Heart left ventricle (tissue), 13 donors: ENCODE results near the gene LPAR3.

Source experiments
- POLR2A ChIP-seq, 2 donors: fragments of 450-650 bp; IDR thresholded peaks; one replicate each; pipeline ENCODE4 v1.6.1; 2017; ENCODE audit warnings: antibody characterized with exemption in 2 of 2, mild to moderate bottlenecking in 2 of 2, moderate library complexity in 2 of 2
- TF ChIP-seq, protein P1 (sequence below), 12 donors: fragments of 200-600 bp; sonication (generic) in 4 of 12; IDR thresholded peaks; one replicate each; pipeline versions ENCODE4 v1.5.0 to v1.8.0; 2018 to 2022; ENCODE audit warnings: antibody characterized with exemption in 12 of 12, mild to moderate bottlenecking in 5 of 12
- donor health status: ischemic (EF 13 %, LVEDD 7.1; RV severe dilation, severe dysfunction).
- donor health status: DM: no; HTN: yes; CAD: no.
- donor health status: DM: no; HTN: no; CAD: no.
- donor health status: ischemic (EF 25% LVEDD 6.9; RV normal size, moderate dysfunction).
- donor health status: ischemic (EF 25% LVEDD 5.7; RV mildly dilated, moderate dysfunction).
- donor health status: ischemic (EF 35%, LVEDD 5.7; RV mildly dilated, moderate dysfunction).
- donor health status: nonischemic (EF 11% LVEDD 7.7; RV severe dilation, severe dysfunction).
- donor health status: DM: yes; HTN: yes; CAD: no.
- donor health status: PGD.
- donor health status: ischemic (EF 29% LVEDD 5.4; RV normal size, mild dysfunction).
- donor health status: nonischemic (EF 23%, LVEDD 6.1; RV moderate dilation, normal function).

DNA sequence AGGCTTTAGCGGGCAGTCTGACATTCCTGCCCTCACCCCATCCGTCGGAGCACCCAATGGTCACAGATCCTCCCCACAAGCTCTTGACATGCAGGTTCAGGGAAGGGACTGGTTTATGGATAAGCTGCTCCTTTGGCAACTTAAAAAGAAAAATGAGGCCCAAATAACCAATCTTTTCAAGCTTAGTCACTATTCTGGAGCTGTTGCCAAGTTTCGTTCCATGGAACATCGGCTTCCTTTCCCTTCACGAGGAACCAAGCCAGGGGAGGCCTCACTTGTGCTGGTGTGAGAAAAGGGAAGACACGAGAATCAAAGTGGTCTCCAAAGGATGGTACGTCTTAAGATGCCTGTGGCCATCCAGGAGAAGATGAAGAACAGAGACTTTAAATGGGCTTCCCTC is 46.1 kb upstream of the LPAR3 start:
- TF ChIP-seq, protein P1, sequence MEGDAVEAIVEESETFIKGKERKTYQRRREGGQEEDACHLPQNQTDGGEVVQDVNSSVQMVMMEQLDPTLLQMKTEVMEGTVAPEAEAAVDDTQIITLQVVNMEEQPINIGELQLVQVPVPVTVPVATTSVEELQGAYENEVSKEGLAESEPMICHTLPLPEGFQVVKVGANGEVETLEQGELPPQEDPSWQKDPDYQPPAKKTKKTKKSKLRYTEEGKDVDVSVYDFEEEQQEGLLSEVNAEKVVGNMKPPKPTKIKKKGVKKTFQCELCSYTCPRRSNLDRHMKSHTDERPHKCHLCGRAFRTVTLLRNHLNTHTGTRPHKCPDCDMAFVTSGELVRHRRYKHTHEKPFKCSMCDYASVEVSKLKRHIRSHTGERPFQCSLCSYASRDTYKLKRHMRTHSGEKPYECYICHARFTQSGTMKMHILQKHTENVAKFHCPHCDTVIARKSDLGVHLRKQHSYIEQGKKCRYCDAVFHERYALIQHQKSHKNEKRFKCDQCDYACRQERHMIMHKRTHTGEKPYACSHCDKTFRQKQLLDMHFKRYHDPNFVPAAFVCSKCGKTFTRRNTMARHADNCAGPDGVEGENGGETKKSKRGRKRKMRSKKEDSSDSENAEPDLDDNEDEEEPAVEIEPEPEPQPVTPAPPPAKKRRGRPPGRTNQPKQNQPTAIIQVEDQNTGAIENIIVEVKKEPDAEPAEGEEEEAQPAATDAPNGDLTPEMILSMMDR (IDR thresholded peaks at IDR 0.05): no peak
- no peak for TF ChIP-seq POLR2A (IDR thresholded peaks at IDR 0.05)
